ENCODE results near the gene AIG1. TPM values are rescaled to one million over a fixed set of nuclear protein-coding genes. Genes with fewer than 3 reads are reported as not detected.

The AIG1 gene
- total RNA-seq, 1 experiment from 2014 or later: 51.1 TPM

- no peak for TF ChIP-seq TCF7L2 (IDR thresholded peaks at IDR 0.05; ENCODE audit: borderline replicate concordance, extremely low read depth, insufficient read depth, insufficient read length)
- TF ChIP-seq SRF (IDR thresholded peaks at IDR 0.05; ENCODE audit: low read depth): no peak
- TF ChIP-seq EZH2phosphoT487 (IDR thresholded peaks at IDR 0.05; ENCODE audit: borderline replicate concordance): no peak
- no peak for TF ChIP-seq FOSL1 (IDR thresholded peaks at IDR 0.05; ENCODE audit: low read depth)
- no peak for TF ChIP-seq POLR2AphosphoS5 (IDR thresholded peaks at IDR 0.05; ENCODE audit: low read depth, low read length)
- no peak for TF ChIP-seq ZNF274 (IDR thresholded peaks at IDR 0.05; ENCODE audit: low read depth, low read length)
Measured at GRCh38 chr6:143141442-143141841, 80.8 kb downstream of the AIG1 start (continued).

GRCh38 chr6:143146186-143146851 is 85.6 kb downstream of the AIG1 start:
- no peaks in the 10 kb centered on the region for H3K79me2 ChIP-seq (ENCODE audit: insufficient read depth, low read length)
- ChIA-PET RAD21 (ENCODE audit: low non-redundant PET in 1 of 2, low total read pairs in 2 of 2, uncharacterized antibody in 2 of 2, unreplicated experiment in 2 of 2) (no interaction called here), CTCF (no interaction called here), POLR2A (no interaction called here)
- ATAC-seq: no peak
- no peaks in the 10 kb centered on the region for H3K9me3 ChIP-seq (ENCODE audit: control insufficient read depth in 1 of 2, insufficient read depth in 1 of 2, low read depth in 1 of 2, low read length in 2 of 2)
- no peaks in the 10 kb centered on the region for H3K27me3 ChIP-seq (ENCODE audit: insufficient read depth, low read length)
- intact Hi-C loops (cut with micrococcal nuclease): no loop called here
- H2AFZ ChIP-seq (ENCODE audit: low read depth, low read length, poor library complexity, severe bottlenecking): no peak overlapping the region
- TF ChIP-seq FOSL1 (IDR thresholded peaks at IDR 0.05; ENCODE audit: low read depth) (no peak), YY1 (IDR thresholded peaks at IDR 0.05; ENCODE audit: extremely low read depth, insufficient replicate concordance, low read depth, low read length) (no peak), EGR1 (IDR thresholded peaks at IDR 0.05; ENCODE audit: low read depth) (no peak), CEBPB (IDR thresholded peaks at IDR 0.05; ENCODE audit: low read depth) (no peak), ZFX (IDR thresholded peaks at IDR 0.05) (no peak), POLR2AphosphoS5 (IDR thresholded peaks at IDR 0.05; ENCODE audit: low read depth, low read length) (no peak), CBX3 (IDR thresholded peaks at IDR 0.05; ENCODE audit: low read depth) (no peak), EZH2phosphoT487 (IDR thresholded peaks at IDR 0.05; ENCODE audit: borderline replicate concordance) (no peak), ZBTB33 (IDR thresholded peaks at IDR 0.05; ENCODE audit: extremely low read depth, insufficient replicate concordance, low read length) (no peak), SIN3A (IDR thresholded peaks at IDR 0.05; ENCODE audit: low read depth) (no peak), EZH2 (IDR thresholded peaks at IDR 0.05) (no peak), ELF1 (IDR thresholded peaks at IDR 0.05; ENCODE audit: borderline replicate concordance, low read depth) (no peak), RAD21 (IDR thresholded peaks at IDR 0.05; ENCODE audit: low read depth) (no peak), JUND (IDR thresholded peaks at IDR 0.05) (no peak), ATF3 (IDR thresholded peaks at IDR 0.05) (no peak)
- no peak overlapping the region for H3K27ac ChIP-seq (ENCODE audit: low read depth, low read length)
- no peak overlapping the region for H3K4me2 ChIP-seq (ENCODE audit: low read length)
- H4K20me1 ChIP-seq (ENCODE audit: insufficient read depth): peaks cover 3% of the 10 kb centered on the region; the same call in 1 of the 2 replicates
- H3K4me3 ChIP-seq (replicated peaks in 1 of 2; ENCODE audit: low read depth in 1 of 2, low read length in 2 of 2): no peak overlapping the region
- no peaks in the 10 kb centered on the region for H3K36me3 ChIP-seq (ENCODE audit: control insufficient read depth in 1 of 2, insufficient read depth in 2 of 2, low read length in 2 of 2)
- H3K9me2 ChIP-seq (ENCODE audit: insufficient read depth): no peaks in the 10 kb centered on the region
- DNase-seq (ENCODE audit: low read depth, low spot score): no peak
- H3K9ac ChIP-seq (ENCODE audit: low read length): no peak overlapping the region
- no peaks in the 10 kb centered on the region for H3K4me1 ChIP-seq (ENCODE audit: control insufficient read depth in 1 of 2, insufficient read depth in 2 of 2, low read length in 2 of 2)
- BruUV-seq (replicated peaks): no TSS peak
